ENCODE data around the gene LRRC9.

The LRRC9 gene

DNA sequence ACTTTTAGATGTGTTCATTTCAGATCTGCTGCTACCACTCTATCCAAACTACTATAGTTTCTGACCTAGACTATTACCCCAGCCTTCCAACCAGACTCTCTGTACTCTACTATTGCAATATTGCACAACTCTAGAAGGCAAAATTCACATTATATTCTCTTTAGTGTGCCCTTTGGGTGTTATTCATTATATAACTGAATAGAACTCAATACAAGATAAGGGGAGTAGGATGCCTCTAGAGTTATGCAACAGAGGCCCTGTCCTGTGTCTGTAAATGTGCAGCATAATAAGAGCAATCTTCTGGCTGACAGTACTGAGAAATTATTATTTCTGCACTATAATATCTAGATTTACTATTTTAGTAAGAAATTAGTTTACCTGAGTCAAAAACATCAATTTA is 63.1 kb downstream of the LRRC9 start:
- H3K4me1 ChIP-seq (ENCODE audit: control insufficient read depth, low read length), result no peaks in the 10 kb centered on the region
- no peaks in the 10 kb centered on the region for H3F3A ChIP-seq (ENCODE audit: control insufficient read depth, insufficient read depth)
- no peak overlapping the region for H3K4me3 ChIP-seq (ENCODE audit: low read length)
- no peaks in the 10 kb centered on the region for H3K36me3 ChIP-seq (ENCODE audit: control insufficient read depth, low read length)
- H4K20me1 ChIP-seq (ENCODE audit: control insufficient read depth, insufficient read depth, low read depth, low read length), result no peaks in the 10 kb centered on the region
- TF ChIP-seq, protein P1, sequence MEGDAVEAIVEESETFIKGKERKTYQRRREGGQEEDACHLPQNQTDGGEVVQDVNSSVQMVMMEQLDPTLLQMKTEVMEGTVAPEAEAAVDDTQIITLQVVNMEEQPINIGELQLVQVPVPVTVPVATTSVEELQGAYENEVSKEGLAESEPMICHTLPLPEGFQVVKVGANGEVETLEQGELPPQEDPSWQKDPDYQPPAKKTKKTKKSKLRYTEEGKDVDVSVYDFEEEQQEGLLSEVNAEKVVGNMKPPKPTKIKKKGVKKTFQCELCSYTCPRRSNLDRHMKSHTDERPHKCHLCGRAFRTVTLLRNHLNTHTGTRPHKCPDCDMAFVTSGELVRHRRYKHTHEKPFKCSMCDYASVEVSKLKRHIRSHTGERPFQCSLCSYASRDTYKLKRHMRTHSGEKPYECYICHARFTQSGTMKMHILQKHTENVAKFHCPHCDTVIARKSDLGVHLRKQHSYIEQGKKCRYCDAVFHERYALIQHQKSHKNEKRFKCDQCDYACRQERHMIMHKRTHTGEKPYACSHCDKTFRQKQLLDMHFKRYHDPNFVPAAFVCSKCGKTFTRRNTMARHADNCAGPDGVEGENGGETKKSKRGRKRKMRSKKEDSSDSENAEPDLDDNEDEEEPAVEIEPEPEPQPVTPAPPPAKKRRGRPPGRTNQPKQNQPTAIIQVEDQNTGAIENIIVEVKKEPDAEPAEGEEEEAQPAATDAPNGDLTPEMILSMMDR (IDR thresholded peaks at IDR 0.05; ENCODE audit: low read depth, low read length, poor library complexity, severe bottlenecking), result no peak
- no peak for TF ChIP-seq EZH2phosphoT487 (IDR thresholded peaks at IDR 0.05; ENCODE audit: borderline replicate concordance, low read length)
- H3K9me2 ChIP-seq (replicated peaks; ENCODE audit: control insufficient read depth, low read length), result no peaks in the 10 kb centered on the region
- H3K27me3 ChIP-seq (ENCODE audit: control insufficient read depth, low read length), result no peaks in the 10 kb centered on the region
- no peak overlapping the region for H3K27ac ChIP-seq (ENCODE audit: low read depth, low read length)
- H3K4me2 ChIP-seq (ENCODE audit: low read length), result no peak overlapping the region
- H3K79me2 ChIP-seq (ENCODE audit: control insufficient read depth, low read length), result no peaks in the 10 kb centered on the region
- H3K9me3 ChIP-seq (ENCODE audit: control insufficient read depth, insufficient read depth, low read length), result no peaks in the 10 kb centered on the region

DNA sequence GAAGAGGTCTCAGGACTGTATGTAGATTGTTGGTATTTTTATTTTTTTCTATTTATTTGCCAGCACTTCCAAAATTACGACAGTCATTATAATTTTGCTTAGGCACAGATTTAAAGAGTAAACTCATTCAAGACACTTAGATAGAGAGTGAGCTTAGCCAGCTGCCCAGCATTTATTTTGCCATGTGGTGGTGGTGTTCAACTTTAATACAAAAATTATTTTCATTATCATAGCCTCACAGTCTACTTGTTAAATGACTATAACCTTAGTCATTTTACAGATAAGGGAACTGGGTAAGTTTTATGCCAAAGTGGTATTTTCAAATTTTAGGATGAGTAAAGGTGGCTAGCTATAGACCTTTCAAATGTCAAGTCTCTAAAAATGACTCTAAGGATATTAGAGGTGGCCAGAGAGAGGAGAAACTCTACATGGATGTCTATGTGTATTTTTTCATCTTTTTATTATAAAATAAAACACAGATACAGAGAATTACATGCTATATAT is 66.7 kb downstream of the LRRC9 start:
- Histone ChIP-seq H3K36me3 (ENCODE audit: control insufficient read depth, low read length) (no peaks in the 10 kb centered on the region), H3K4me1 (ENCODE audit: control insufficient read depth, low read length) (no peaks in the 10 kb centered on the region), H3K27me3 (ENCODE audit: control insufficient read depth, low read length) (no peaks in the 10 kb centered on the region), H3K9me2 (replicated peaks; ENCODE audit: control insufficient read depth, low read length) (no peaks in the 10 kb centered on the region), H3K27ac (ENCODE audit: low read depth, low read length) (no peak overlapping the region), H3K79me2 (ENCODE audit: control insufficient read depth, low read length) (no peaks in the 10 kb centered on the region), H3K4me2 (ENCODE audit: low read length) (no peak overlapping the region), H3F3A (ENCODE audit: control insufficient read depth, insufficient read depth) (no peaks in the 10 kb centered on the region), H4K20me1 (ENCODE audit: control insufficient read depth, insufficient read depth, low read depth, low read length) (no peaks in the 10 kb centered on the region), H3K4me3 (ENCODE audit: low read length) (no peak overlapping the region), H3K9me3 (ENCODE audit: control insufficient read depth, insufficient read depth, low read length) (no peaks in the 10 kb centered on the region)
- TF ChIP-seq EZH2phosphoT487 (IDR thresholded peaks at IDR 0.05; ENCODE audit: borderline replicate concordance, low read length), result no peak
- TF ChIP-seq, protein P1 (IDR thresholded peaks at IDR 0.05; ENCODE audit: low read depth, low read length, poor library complexity, severe bottlenecking), result no peak

DNA sequence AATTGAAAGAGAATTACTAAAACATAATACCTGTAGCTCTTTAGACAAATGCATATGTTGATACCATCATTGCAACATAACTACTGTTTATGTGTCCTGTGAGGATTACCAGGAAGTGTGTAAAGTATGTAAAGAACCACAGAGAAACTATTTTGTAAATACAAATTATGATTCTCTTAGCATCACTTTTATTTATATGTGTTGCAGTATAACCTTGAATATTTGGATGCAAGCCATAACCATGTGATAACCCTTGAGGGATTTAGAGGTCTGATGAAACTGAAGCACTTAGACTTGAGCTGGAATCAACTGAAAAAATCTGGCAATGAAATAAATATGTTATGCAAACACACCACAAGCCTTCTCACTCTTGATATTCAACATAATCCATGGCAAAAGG is 77.5 kb downstream of the LRRC9 start:
- H3F3A ChIP-seq (ENCODE audit: control insufficient read depth, insufficient read depth), result no peaks in the 10 kb centered on the region
- H3K9me2 ChIP-seq (replicated peaks; ENCODE audit: control insufficient read depth, low read length), result no peaks in the 10 kb centered on the region
- H3K9me3 ChIP-seq (ENCODE audit: control insufficient read depth, insufficient read depth, low read length), result no peaks in the 10 kb centered on the region
- H3K4me3 ChIP-seq (ENCODE audit: low read length), result no peak overlapping the region
- no peak for TF ChIP-seq EZH2phosphoT487 (IDR thresholded peaks at IDR 0.05; ENCODE audit: borderline replicate concordance, low read length)
- TF ChIP-seq, protein P1 (IDR thresholded peaks at IDR 0.05; ENCODE audit: low read depth, low read length, poor library complexity, severe bottlenecking), result no peak
- no peaks in the 10 kb centered on the region for H3K79me2 ChIP-seq (ENCODE audit: control insufficient read depth, low read length)
- H3K27me3 ChIP-seq (ENCODE audit: control insufficient read depth, low read length), result no peaks in the 10 kb centered on the region
- no peak overlapping the region for H3K27ac ChIP-seq (ENCODE audit: low read depth, low read length)
- no peak overlapping the region for H3K4me2 ChIP-seq (ENCODE audit: low read length)
- H3K4me1 ChIP-seq (ENCODE audit: control insufficient read depth, low read length), result no peaks in the 10 kb centered on the region
- no peaks in the 10 kb centered on the region for H4K20me1 ChIP-seq (ENCODE audit: control insufficient read depth, insufficient read depth, low read depth, low read length)
- no peaks in the 10 kb centered on the region for H3K36me3 ChIP-seq (ENCODE audit: control insufficient read depth, low read length)
